GM21390 (cell line): ENCODE results near the gene PODXL2.
"Not testable (repeated sequence)": the region's sequence is repeated elsewhere in the genome, so short reads cannot be mapped to it uniquely, and the experiment has no call there.

Source experiments
- ATAC-seq: cut with Tn5 transposase; IDR thresholded peaks from one replicate; pipeline ENCODE4 v1.9.1; 2021; ENCODE audit not compliant: unreplicated experiment

The PODXL2 gene

GRCh38 chr3:127654993-127655392 lies 26.0 kb downstream of the PODXL2 start:
- ATAC-seq: not testable (repeated sequence)

DNA sequence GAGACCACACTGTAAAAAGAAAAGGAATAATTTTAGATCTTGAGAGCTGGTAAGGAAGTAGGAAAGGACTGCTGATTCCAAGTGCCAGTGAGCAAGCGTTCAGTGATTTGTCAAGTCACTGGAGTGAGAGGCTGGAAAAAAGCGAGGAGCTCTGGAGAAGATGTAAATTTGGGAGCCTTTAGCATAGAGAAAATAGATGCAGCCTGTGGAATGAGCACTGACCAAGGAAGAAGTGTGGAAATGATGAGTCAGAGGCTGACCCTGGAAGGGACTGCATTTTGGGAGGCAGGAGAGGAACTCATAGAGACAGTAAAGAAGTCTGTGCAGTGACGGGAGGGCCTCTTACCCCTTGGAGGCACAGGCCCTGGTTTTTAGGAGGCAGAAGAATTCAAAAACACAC lies 26.7 kb downstream of the PODXL2 start:
- ATAC-seq: no peak

DNA sequence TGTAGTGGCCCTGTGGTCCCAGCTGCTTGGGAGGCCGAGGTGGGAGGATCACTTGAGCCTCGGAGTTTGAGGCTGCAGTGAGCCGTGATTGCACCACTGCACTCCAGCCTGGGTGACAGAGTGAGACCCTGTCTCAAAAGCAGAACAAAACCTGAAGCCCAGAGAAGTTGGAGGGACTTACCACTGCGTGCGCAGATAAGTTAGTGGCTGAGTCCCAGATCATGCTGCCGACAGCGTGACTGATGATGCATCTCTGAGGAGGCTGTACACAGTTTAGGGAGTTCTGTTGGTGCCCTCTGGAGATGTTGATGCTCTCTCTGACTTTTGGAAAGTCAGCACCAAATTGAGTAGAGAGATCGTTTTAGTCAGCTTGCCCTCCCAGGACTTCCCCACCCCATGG lies 27.9 kb downstream of the PODXL2 start:
- no peak for ATAC-seq

DNA sequence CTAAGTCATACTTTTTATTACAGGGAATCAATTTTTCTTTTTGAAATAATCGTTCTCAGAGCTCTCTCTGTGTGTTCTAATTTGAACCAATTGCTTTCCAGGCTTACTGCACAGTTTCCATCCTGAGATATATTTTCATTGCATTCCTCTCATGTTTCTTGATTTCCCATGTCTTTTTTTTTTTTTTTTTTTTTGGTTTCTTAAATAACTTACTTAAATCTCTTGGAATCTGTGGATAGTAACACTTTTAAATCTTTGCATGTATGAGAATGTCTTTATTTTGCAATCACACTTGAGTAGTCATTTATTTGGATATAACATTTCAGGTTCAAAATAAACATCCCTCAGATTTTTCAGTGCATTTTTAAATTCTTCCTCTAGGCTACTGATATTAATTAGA lies 29.2 kb downstream of the PODXL2 start:
- ATAC-seq: no peak

DNA sequence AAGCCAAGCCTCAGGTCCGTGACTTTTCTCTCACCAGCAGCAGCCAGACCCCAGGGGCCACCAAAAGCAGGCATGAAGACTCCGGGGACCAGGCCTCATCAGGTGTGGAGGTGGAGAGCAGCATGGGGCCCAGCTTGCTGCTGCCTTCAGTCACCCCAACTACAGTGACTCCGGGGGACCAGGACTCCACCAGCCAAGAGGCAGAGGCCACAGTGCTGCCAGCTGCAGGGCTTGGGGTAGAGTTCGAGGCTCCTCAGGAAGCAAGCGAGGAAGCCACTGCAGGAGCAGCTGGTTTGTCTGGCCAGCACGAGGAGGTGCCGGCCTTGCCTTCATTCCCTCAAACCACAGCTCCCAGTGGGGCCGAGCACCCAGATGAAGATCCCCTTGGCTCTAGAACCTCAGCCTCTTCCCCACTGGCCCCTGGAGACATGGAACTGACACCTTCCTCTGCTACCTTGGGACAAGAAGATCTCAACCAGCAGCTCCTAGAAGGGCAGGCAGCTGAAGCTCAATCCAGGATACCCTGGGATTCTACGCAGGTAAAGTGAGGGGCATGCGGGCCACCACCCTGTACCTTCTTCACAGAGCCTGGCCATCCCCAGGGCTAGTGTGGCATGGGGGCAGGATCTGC lies 31.8 kb downstream of the PODXL2 start:
- no peak for ATAC-seq

- ATAC-seq: no peak
Measured at GRCh38 chr3:127661600-127661999, 32.6 kb downstream of the PODXL2 start.

GRCh38 chr3:127662001-127662469 lies 33.0 kb downstream of the PODXL2 start:
- no peak for ATAC-seq

- ATAC-seq: no peak
Measured at GRCh38 chr3:127663151-127663550, 34.2 kb downstream of the PODXL2 start.

GRCh38 chr3:127665165-127665564 lies 36.2 kb downstream of the PODXL2 start:
- ATAC-seq: no peak

DNA sequence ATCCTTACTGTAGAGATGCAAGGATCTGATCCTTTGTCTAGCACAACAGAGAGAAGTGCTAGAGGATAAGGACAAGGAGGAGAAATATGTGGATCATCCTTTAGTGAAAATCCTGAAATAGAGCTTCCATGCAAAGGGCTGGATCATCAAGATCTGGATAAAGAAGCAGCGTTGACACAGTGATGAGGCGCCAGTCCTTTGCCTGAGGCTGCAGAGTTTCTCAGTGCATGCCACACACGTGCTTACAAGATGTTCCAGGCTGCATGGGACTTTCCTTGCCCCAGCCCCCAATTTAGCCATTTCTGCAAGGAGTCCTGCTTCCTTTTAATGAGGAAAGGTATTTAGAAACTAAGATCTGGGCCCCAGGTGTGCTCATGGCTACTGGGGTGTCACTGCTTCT lies 36.6 kb downstream of the PODXL2 start:
- ATAC-seq: no peak

- ATAC-seq: no peak
Measured at GRCh38 chr3:127666676-127667075, 37.7 kb downstream of the PODXL2 start.

GRCh38 chr3:127667119-127667681 lies 38.2 kb downstream of the PODXL2 start:
- no peak for ATAC-seq

DNA sequence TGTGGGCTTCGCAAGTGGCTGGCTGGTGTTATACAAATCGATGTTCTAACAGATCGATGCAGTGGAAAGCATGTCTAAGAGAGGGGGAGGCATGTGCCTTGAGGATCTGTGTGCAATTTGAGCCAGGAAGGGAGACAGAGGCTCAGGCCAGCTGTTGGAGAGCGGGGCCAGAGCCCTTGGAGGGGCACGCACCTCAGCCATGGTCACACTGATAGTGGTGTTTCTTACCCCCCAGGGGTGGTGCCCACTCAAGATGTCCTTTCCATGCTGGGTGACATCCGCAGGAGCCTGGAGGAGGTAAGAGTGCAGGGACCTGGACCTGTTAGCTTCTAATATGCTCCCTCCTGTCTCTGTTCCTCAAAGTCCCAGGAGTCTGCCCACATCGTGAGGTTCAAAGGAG lies 39.9 kb downstream of the PODXL2 start:
- no peak for ATAC-seq

DNA sequence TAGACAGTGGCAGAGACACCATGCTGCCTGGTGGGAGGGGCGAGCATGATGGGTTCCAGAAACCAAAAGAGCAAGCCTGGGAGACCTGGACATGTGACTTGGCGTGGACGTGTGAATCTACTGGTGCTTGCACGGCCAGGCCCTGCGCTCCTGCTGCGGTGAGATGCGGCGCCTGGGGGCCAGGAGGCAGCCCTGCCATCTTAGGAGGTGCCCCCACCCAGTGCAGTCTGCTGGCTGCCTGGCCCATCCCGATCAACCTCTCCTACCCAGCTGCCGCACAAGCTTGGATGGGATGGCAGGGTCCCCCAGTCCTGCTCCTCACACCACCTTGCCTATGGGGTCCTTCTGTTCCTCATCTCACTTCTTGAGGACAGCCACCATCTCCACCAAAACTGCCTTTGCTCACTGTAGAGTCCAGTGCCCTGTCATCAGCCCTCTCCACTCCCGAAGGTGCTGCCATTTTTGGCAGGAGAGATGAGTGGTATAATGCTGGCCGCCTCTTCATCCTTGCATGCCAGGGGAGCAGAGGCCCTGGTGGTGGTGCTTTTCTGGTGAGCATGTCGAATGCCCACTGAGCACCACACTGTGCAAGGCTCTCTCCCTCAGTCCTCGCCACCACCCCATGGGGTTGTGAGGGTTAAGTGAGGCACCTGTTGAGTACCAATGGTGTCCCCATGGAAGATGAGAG lies 40.7 kb downstream of the PODXL2 start:
- ATAC-seq: no peak

DNA sequence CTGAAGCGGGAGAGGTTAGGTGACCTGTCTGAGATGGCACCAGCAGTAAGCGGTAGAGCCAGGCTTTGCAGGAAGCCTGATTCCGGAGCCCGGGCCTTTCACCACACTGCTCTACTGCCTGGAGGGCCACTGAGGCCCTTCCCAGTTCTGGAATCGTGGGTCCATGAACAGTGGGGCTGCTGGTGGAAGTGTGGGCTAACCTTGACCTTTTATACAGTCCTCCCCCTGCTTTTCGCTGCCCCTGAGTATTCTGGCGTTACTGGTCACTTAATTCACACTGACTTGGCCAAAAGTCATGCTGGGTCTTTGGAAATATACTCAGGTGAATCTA lies 41.2 kb downstream of the PODXL2 start:
- no peak for ATAC-seq

DNA sequence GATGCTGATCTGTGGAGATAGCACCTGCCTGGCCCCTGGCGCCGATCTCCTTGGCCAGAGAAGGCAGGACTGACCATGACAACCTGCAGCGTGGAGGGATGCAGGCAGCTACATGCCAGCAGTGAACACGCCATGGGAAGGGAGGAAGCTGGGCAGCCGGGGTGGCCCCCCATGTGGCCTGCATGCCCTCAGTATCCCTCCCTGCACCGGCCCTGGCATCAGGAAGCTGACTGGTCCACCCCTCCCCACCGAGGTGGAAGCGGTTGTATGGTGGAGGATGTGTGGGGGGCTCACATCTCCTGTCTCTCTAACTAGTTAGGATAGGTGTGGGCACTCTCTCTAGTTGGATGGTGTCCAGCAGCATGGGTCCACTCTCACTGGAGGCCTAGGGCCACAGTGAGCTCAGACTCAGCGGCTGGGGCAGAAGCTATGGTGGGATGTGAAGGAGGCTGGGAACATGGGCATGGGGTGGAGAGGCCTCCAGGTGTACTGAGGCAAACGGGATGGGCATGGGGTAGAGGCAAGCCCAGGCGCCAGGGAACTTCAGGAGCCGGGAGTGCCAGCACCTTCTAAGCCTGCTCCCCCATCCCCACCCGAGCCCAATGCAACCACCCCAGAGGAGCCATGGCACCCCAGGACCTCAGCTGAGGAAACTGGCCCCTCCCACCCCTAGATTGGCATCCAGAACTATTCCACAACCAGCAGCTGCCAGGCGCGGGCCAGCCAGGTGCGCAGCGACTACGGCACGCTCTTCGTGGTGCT lies 42.0 kb downstream of the PODXL2 start:
- ATAC-seq: no peak

GRCh38 chr3:127671523-127672428 lies 42.8 kb downstream of the PODXL2 start:
- peak; percentile 8 for ATAC-seq

DNA sequence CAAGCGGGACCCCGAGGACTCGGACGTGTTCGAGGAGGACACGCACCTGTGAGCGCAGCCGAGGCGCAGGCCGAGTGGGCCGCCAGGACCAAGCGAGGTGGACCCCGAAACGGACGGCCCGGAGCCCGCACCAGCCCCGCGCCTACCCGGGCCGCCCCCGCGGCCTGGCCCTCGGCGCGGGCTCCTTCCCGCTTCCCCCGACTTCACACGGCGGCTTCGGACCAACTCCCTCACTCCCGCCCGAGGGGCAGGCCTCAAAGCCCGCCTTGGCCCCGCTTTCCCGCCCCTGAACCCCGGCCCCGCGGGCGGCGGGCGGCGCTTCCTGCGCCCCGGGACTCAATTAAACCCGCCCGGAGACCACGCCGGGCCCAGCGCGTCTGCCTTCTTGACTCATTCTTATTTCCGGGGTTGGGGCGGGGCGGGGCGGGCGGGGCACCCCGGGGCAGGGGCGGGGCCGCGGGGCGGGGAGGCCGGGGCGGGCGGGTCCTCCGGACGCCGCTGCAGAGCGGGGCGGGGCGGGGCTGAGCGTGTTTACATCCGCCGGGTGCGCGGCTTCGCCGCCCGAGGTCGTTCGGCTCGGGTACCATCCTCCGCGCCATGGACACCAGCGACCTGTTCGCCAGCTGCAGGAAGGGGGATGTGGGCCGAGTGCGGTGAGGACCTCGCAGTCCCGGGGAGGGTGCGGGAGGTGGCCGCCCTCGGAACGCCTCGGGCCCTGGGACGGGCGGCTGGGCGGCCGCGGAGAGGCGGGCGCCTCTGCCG lies 43.6 kb downstream of the PODXL2 start, which contains the start of gene ABTB1:
Gene ABTB1 (plus strand): TSS at position 524 of the 762 bp plus-strand sequence. CDS start 74 bp downstream, at position 598.
- peak; percentile 72 for ATAC-seq

GRCh38 chr3:127673191-127674100 lies 44.5 kb downstream of the PODXL2 start:
- peak; percentile 36 for ATAC-seq
